ENCODE data around the gene TGFBR3. TPM values are rescaled to one million over a fixed set of nuclear protein-coding genes. Genes with fewer than 3 reads are reported as not detected.

The TGFBR3 gene
- total RNA-seq, 2 experiments from 2014 or later, result 12.9 to 13.0 TPM

- ChIA-PET CTCF (no interaction called here), POLR2A (no interaction called here)
Measured at GRCh38 chr1:91774520-91775203, 111.3 kb downstream of the TGFBR3 start.

GRCh38 chr1:91771717-91772116 is 114.2 kb downstream of the TGFBR3 start:
- Mint-ChIP-seq H3K4me1 (peaks cover 3% of the 10 kb centered on the region), H3K36me3 (ENCODE audit: low read depth) (peaks cover 7% of the 10 kb centered on the region), H3K9me3 (peaks cover 9% of the 10 kb centered on the region), H3K4me3 (no peak overlapping the region), H3K27me3 (no peaks in the 10 kb centered on the region), H3K27ac (peak overlapping the region; percentile 50)
- POLR2A ChIA-PET, result no interaction called here
- DNase-seq, result no peak
- CTCF ChIA-PET, result no interaction called here

More at GRCh38 chr1:91774520-91775203, 111.3 kb downstream of the TGFBR3 start:
- Mint-ChIP-seq H3K4me3 (no peak overlapping the region), H3K36me3 (ENCODE audit: low read depth) (peaks cover 7% of the 10 kb centered on the region), H3K4me1 (no peaks in the 10 kb centered on the region), H3K27ac (no peak overlapping the region), H3K9me3 (peaks cover 3% of the 10 kb centered on the region), H3K27me3 (no peaks in the 10 kb centered on the region)
- DNase-seq, result no peak

DNA sequence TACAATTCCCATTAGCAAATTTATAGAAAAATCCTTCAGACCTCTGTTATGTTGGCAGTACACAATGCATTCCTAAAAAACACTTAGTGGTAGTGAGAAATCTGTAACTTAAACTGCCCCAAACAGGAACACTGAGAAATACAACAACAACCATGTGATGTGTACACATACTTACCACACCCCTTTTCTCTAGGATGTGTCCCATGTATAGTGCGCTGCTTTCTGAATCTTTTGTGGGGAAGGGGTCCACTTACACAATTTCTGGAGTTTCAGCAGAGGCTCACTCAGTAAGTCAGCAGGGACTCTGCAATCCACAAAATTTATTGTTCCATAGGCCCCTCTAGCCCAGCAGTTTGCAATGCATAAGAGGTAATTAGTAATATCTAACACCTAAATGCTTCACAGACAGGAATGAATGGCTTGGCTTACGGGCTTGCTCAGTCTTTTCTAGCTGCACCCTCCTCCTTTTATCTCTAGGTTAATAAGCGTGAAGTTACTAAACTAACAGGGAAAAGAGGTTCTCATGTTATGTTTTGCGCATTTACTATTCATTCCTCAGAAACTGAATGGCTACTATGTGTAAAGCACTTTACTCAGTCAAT is 115.2 kb downstream of the TGFBR3 start:
- no peaks in the 10 kb centered on the region for H3K27me3 Mint-ChIP-seq
- peaks cover 7% of the 10 kb centered on the region for H3K36me3 Mint-ChIP-seq (ENCODE audit: low read depth)
- H3K27ac Mint-ChIP-seq, result no peak overlapping the region
- peaks cover 9% of the 10 kb centered on the region for H3K9me3 Mint-ChIP-seq
- peaks cover 3% of the 10 kb centered on the region for H3K4me1 Mint-ChIP-seq
- DNase-seq, result no peak
- no peak overlapping the region for H3K4me3 Mint-ChIP-seq
- ChIA-PET POLR2A (no interaction called here), CTCF (no interaction called here)

- ChIA-PET POLR2A (no interaction called here), CTCF (interaction anchor here (0.9 kb wide), 1 partner anchor 18 kb away, joined by 3 read pairs; no protein-coding TSS in a partner anchor)
- Mint-ChIP-seq H3K27ac (no peak overlapping the region), H3K36me3 (ENCODE audit: low read depth) (peaks cover 7% of the 10 kb centered on the region), H3K4me3 (no peak overlapping the region), H3K9me3 (peaks cover 9% of the 10 kb centered on the region), H3K27me3 (no peaks in the 10 kb centered on the region), H3K4me1 (peaks cover 3% of the 10 kb centered on the region)
- no peak for DNase-seq
Measured at GRCh38 chr1:91769742-91770141, 116.2 kb downstream of the TGFBR3 start.

DNA sequence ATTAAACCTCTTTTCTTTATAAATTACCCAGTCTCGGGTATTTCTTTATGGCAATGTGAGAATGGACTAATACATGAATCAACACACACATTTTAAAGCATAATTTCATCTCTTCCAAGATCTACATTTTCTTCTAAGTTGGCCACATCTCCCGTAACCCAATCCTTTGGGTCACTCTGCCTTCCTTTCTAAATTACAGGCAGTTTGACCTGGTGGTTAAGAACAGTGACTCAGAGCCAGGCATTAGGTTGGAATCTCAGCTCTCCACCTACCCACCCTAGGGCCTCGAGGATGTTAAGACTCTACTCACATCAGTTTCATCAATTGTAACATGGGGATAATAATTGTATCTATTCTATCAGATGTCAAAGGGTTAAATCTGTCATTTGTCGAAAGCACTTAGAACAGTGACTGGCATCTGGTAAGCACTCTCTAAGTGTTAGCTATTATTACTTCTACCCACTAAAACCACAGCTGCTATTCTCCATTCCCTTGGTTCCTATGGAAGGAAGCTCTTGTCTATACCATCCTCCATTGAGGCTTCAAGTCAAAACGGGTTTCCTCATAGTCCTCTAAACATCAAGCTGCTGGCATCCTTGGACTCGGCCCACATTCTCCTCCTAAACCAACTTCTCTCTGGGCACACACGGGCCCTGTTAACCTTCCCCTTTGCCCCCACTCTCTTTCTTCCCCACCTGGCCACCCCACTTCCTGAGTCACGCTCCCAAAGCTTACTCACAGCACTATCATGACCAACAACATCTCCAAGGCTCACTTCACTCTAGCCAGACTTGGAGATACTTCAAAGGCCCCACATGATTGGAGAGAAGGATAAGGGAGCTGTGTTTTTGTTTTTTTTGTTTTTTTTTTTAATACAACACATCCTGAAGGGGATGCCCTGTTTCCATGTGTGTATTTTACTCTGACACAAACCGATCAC is 116.9 kb downstream of the TGFBR3 start:
- Mint-ChIP-seq H3K36me3 (ENCODE audit: low read depth) (peaks cover 8% of the 10 kb centered on the region), H3K9me3 (peaks cover 9% of the 10 kb centered on the region), H3K4me1 (peaks cover 3% of the 10 kb centered on the region), H3K4me3 (no peak overlapping the region), H3K27me3 (no peaks in the 10 kb centered on the region), H3K27ac (no peak overlapping the region)
- POLR2A ChIA-PET, result no interaction called here
- CTCF ChIA-PET, result interaction anchor here (0.6 to 1.0 kb wide), 3 partner anchors 10 to 122 kb away, joined by 3 to 4 read pairs (median 3); no protein-coding TSS in a partner anchor
- DNase-seq, result no peak

GRCh38 chr1:91768120-91768519 is 117.8 kb downstream of the TGFBR3 start:
- Mint-ChIP-seq H3K36me3 (ENCODE audit: low read depth) (peaks cover 9% of the 10 kb centered on the region), H3K4me1 (peaks cover 7% of the 10 kb centered on the region), H3K27me3 (no peaks in the 10 kb centered on the region), H3K27ac (no peak overlapping the region), H3K4me3 (no peak overlapping the region), H3K9me3 (peaks cover 6% of the 10 kb centered on the region)
- POLR2A ChIA-PET, result no interaction called here
- CTCF ChIA-PET, result interaction anchor here (0.7 kb wide), 1 partner anchor 158 kb away, joined by 4 read pairs; no protein-coding TSS in a partner anchor
- DNase-seq, result no peak

DNA sequence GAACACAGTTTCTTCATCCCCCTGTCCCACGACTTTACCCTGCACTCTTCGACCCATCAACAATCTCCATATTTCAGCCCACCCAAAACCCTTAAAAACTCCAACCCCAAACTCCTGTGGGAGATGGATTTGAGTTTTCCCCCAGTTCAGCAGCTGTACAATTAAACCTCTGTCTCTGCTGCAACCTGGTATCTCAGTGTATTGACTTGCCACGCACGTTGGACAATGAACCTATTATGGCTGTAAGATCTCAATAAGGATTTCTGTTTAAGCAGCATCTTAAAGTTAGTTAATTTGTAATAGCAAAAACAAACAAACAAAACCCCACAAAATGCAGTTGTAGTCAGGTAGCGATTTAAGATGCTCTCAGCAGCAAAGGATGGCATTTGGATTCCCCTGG is 119.1 kb downstream of the TGFBR3 start:
- no peak for DNase-seq
- peaks cover 8% of the 10 kb centered on the region for H3K9me3 Mint-ChIP-seq
- peaks cover 9% of the 10 kb centered on the region for H3K36me3 Mint-ChIP-seq (ENCODE audit: low read depth)
- POLR2A ChIA-PET, result no interaction called here
- H3K4me3 Mint-ChIP-seq, result no peak overlapping the region
- CTCF ChIA-PET, result no interaction called here
- H3K4me1 Mint-ChIP-seq, result peaks cover 7% of the 10 kb centered on the region
- no peak overlapping the region for H3K27ac Mint-ChIP-seq
- no peaks in the 10 kb centered on the region for H3K27me3 Mint-ChIP-seq

DNA sequence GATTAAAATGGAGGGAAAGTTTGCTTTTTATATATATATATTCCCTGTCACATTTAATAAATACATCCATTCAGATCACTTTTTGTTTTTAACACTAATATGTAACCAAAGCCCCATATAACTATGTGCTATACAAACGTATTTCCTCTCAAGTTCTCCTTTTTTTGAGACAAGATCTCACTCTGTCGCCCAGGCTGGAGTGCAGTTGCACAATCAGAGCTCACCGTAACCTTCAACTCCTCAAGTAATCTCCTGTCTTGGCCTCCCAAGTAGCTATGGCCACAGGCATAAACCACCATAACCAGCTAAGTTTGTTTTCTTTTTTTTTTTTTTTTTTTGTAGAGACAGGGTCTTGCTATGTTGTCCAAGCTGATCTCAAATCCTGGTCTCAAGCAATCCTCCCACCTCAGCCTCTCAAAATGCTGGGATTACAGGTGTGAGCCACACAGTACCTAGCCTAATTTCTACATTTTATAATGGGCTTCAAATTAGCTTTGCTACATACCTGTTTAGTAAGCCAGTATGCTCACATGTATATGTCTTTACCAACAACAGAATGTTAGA is 120.0 kb downstream of the TGFBR3 start:
- Mint-ChIP-seq H3K27ac (no peak overlapping the region), H3K4me3 (no peak overlapping the region), H3K9me3 (peaks cover 8% of the 10 kb centered on the region), H3K4me1 (peaks cover 9% of the 10 kb centered on the region), H3K36me3 (ENCODE audit: low read depth) (peaks cover 7% of the 10 kb centered on the region), H3K27me3 (peaks cover 4% of the 10 kb centered on the region)
- ChIA-PET CTCF (no interaction called here), POLR2A (interaction anchor here (0.6 to 0.7 kb wide), 2 partner anchors 18 to 576 kb away, joined by 3 to 4 read pairs; no protein-coding TSS in a partner anchor)
- DNase-seq, result no peak

GRCh38 chr1:91765293-91765692 is 120.7 kb downstream of the TGFBR3 start:
- Mint-ChIP-seq H3K36me3 (ENCODE audit: low read depth) (peaks cover 7% of the 10 kb centered on the region), H3K4me1 (peaks cover 9% of the 10 kb centered on the region), H3K27me3 (peaks cover 4% of the 10 kb centered on the region), H3K27ac (no peak overlapping the region), H3K4me3 (no peak overlapping the region), H3K9me3 (peaks cover 8% of the 10 kb centered on the region)
- no peak for DNase-seq
- POLR2A ChIA-PET, result interaction anchor here (0.6 kb wide), 1 partner anchor 577 kb away, joined by 4 read pairs; no protein-coding TSS in a partner anchor
- CTCF ChIA-PET, result interaction anchor here (1.5 kb wide), 1 partner anchor 26 kb away, joined by 5 read pairs; no protein-coding TSS in a partner anchor

- H3K4me3 Mint-ChIP-seq, result no peak overlapping the region
- peaks cover 4% of the 10 kb centered on the region for H3K27me3 Mint-ChIP-seq
- ChIA-PET POLR2A (interaction anchor here (0.6 kb wide), 1 partner anchor 100 kb away, joined by 3 read pairs; no protein-coding TSS in a partner anchor), CTCF (interaction anchor here (1.0 to 1.5 kb wide), 6 partner anchors 13 to 264 kb away, joined by 3 to 5 read pairs (median 4); partner anchors contain the start of gene CDC7)
- peaks cover 7% of the 10 kb centered on the region for H3K36me3 Mint-ChIP-seq (ENCODE audit: low read depth)
- H3K27ac Mint-ChIP-seq, result no peak overlapping the region
- peaks cover 9% of the 10 kb centered on the region for H3K4me1 Mint-ChIP-seq
- no peak for DNase-seq
- H3K9me3 Mint-ChIP-seq, result peaks cover 8% of the 10 kb centered on the region
Measured at GRCh38 chr1:91764471-91765115, 121.4 kb downstream of the TGFBR3 start.

GRCh38 chr1:91763252-91763651 is 122.7 kb downstream of the TGFBR3 start:
- Mint-ChIP-seq H3K36me3 (ENCODE audit: low read depth) (peaks cover 2% of the 10 kb centered on the region), H3K9me3 (peaks cover 3% of the 10 kb centered on the region), H3K4me3 (no peak overlapping the region), H3K27me3 (peaks cover 4% of the 10 kb centered on the region), H3K4me1 (peaks cover 7% of the 10 kb centered on the region), H3K27ac (no peak overlapping the region)
- no peak for DNase-seq
- POLR2A ChIA-PET, result no interaction called here
- CTCF ChIA-PET, result interaction anchor here (1.4 to 1.5 kb wide), 2 partner anchors 11 to 218 kb away, joined by 3 to 5 read pairs; no protein-coding TSS in a partner anchor

DNA sequence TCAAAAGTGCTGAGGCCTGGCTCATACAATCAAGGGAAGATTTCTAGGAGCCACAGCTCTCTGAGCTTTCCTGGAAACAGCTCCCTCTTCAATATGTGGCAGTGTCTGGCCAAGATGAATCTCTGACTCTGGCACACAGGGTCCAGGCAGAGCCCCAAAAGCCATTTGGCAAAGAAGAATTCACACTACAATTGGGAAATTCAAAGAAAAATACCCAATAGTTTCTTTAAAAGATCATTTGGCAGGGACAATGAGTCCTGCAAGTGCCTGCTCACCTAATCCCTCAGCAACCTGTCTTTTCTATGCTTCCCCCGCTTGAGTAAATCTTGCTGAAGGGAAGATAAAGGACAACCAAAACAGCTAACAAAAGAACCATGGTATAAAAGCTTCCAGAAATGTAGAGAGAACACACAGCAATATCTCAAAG is 124.6 kb downstream of the TGFBR3 start:
- Mint-ChIP-seq H3K4me1 (peaks cover 7% of the 10 kb centered on the region), H3K27me3 (peaks cover 4% of the 10 kb centered on the region), H3K36me3 (ENCODE audit: low read depth) (peaks cover 6% of the 10 kb centered on the region), H3K9me3 (peaks cover 3% of the 10 kb centered on the region), H3K4me3 (no peak overlapping the region), H3K27ac (no peak overlapping the region)
- POLR2A ChIA-PET, result no interaction called here
- DNase-seq, result no peak
- CTCF ChIA-PET, result interaction anchor here (1.0 to 1.6 kb wide), 4 partner anchors 9 to 60 kb away, joined by 3 to 5 read pairs (median 4); no protein-coding TSS in a partner anchor

Data from activated CD4-positive, alpha-beta T cell treated with anti-CD3 and anti-CD28 coated beads, Interleukin-2, amount 10 ng/mL, durations not matched to agents 7 days and 5 days (primary cell).